HL-60 (cell line): ENCODE results near the gene TMEM184A.

Experiments used
- DNase-seq, 2 experiments: peaks; one replicate each; pipeline ENCODE4 v3.0.0-alpha.2; 2010 to 2020; ENCODE audit warnings: low read depth in 1 of 2, low spot score in 1 of 2
- H3K27ac ChIP-seq: fragments of 250-450 bp; sonication (Bioruptor Pico); replicated peaks from 2 replicates; pipeline ENCODE4 v1.5.1; 2020; ENCODE audit warnings: mild to moderate bottlenecking, moderate library complexity
- H3K27me3 ChIP-seq: fragments of 250-450 bp; sonication (Bioruptor Pico); 2 replicates; pipeline ENCODE4 v1.5.1; 2021; ENCODE audit warnings: mild to moderate bottlenecking, moderate library complexity; ENCODE audit not compliant: insufficient read depth, poor library complexity, severe bottlenecking
- H3K4me3 ChIP-seq: replicated peaks from 2 replicates; pipeline ENCODE4 v1.5.1; 2011; ENCODE audit warnings: mild to moderate bottlenecking, control low read depth, low read length; ENCODE audit not compliant: insufficient read depth
- GABPA ChIP-seq: IDR thresholded peaks from 2 replicates; pipeline ENCODE4 v1.6.1; 2012; ENCODE audit warnings: low read depth
- POLR2AphosphoS5 ChIP-seq: IDR thresholded peaks from 2 replicates; pipeline ENCODE4 v1.6.1; 2012; ENCODE audit warnings: low read depth
- SPI1 ChIP-seq: IDR thresholded peaks from 2 replicates; pipeline ENCODE4 v1.6.1; 2012; ENCODE audit warnings: low read depth, mild to moderate bottlenecking, borderline replicate concordance
- TF ChIP-seq, protein P1 (sequence below): IDR thresholded peaks from one replicate; pipeline ENCODE4 v1.5.1; 2011; ENCODE audit warnings: low read length, control low read depth, inconsistent platforms; ENCODE audit not compliant: insufficient read depth
- TF ChIP-seq, protein P2 (sequence below): IDR thresholded peaks from 2 replicates; pipeline ENCODE4 v1.6.1; 2012; ENCODE audit warnings: low read depth; ENCODE audit not compliant: insufficient replicate concordance

TMEM184A gene

DNA sequence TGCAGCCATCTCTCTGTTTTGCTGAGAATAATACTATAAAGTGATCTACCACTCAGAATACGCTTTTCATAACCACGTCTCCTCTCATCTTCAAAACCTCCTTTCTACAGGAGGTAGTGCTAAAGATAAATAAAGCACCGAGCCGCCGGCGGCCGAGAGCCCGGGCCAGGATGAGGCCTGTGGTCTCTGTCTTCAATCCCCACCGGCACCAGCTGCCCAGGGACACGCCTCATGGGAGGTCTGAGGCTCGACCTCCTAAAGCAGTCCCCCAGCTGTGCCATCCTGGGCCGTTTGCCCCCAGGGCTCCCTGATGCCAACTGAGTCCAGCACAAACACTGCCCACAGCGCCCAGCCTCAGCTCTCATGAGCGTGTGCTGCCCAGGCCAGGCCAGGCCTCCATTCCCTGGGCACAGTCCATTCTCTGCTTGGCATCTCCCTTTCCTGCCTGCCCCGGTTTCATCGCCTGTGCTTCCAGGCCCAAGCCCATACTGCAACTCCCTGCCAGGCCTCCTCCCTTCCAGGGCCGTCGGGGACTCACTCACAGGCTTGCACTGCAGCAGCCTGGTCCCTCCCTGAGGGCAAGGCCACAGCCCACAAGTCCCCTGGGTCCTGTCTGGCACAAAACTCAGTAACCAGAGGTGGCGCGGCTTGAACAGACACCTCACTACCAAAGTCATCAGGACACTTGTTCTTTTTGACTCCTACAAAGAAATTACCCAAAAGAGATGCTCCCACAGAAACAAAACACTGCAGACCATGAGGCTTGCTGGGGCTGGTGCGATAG is 54.3 kb downstream of the TMEM184A start:
- no peak for DNase-seq
- TF ChIP-seq, protein P1, sequence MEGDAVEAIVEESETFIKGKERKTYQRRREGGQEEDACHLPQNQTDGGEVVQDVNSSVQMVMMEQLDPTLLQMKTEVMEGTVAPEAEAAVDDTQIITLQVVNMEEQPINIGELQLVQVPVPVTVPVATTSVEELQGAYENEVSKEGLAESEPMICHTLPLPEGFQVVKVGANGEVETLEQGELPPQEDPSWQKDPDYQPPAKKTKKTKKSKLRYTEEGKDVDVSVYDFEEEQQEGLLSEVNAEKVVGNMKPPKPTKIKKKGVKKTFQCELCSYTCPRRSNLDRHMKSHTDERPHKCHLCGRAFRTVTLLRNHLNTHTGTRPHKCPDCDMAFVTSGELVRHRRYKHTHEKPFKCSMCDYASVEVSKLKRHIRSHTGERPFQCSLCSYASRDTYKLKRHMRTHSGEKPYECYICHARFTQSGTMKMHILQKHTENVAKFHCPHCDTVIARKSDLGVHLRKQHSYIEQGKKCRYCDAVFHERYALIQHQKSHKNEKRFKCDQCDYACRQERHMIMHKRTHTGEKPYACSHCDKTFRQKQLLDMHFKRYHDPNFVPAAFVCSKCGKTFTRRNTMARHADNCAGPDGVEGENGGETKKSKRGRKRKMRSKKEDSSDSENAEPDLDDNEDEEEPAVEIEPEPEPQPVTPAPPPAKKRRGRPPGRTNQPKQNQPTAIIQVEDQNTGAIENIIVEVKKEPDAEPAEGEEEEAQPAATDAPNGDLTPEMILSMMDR: no peak
- TF ChIP-seq, protein P2, sequence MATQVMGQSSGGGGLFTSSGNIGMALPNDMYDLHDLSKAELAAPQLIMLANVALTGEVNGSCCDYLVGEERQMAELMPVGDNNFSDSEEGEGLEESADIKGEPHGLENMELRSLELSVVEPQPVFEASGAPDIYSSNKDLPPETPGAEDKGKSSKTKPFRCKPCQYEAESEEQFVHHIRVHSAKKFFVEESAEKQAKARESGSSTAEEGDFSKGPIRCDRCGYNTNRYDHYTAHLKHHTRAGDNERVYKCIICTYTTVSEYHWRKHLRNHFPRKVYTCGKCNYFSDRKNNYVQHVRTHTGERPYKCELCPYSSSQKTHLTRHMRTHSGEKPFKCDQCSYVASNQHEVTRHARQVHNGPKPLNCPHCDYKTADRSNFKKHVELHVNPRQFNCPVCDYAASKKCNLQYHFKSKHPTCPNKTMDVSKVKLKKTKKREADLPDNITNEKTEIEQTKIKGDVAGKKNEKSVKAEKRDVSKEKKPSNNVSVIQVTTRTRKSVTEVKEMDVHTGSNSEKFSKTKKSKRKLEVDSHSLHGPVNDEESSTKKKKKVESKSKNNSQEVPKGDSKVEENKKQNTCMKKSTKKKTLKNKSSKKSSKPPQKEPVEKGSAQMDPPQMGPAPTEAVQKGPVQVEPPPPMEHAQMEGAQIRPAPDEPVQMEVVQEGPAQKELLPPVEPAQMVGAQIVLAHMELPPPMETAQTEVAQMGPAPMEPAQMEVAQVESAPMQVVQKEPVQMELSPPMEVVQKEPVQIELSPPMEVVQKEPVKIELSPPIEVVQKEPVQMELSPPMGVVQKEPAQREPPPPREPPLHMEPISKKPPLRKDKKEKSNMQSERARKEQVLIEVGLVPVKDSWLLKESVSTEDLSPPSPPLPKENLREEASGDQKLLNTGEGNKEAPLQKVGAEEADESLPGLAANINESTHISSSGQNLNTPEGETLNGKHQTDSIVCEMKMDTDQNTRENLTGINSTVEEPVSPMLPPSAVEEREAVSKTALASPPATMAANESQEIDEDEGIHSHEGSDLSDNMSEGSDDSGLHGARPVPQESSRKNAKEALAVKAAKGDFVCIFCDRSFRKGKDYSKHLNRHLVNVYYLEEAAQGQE: no peak
- no peak for TF ChIP-seq GABPA
- no peak overlapping the region for H3K4me3 ChIP-seq
- no peaks in the 10 kb centered on the region for H3K27me3 ChIP-seq
- H3K27ac ChIP-seq: no peak overlapping the region

- no peaks in the 10 kb centered on the region for H3K27me3 ChIP-seq
- no peak for DNase-seq
- H3K27ac ChIP-seq: no peak overlapping the region
- no peak overlapping the region for H3K4me3 ChIP-seq
- TF ChIP-seq, protein P2: no peak
- TF ChIP-seq GABPA (no peak), SPI1 (no peak), POLR2AphosphoS5 (no peak)
- TF ChIP-seq, protein P1: no peak
Measured at GRCh38 chr7:1500064-1500807, 55.8 kb downstream of the TMEM184A start.

DNA sequence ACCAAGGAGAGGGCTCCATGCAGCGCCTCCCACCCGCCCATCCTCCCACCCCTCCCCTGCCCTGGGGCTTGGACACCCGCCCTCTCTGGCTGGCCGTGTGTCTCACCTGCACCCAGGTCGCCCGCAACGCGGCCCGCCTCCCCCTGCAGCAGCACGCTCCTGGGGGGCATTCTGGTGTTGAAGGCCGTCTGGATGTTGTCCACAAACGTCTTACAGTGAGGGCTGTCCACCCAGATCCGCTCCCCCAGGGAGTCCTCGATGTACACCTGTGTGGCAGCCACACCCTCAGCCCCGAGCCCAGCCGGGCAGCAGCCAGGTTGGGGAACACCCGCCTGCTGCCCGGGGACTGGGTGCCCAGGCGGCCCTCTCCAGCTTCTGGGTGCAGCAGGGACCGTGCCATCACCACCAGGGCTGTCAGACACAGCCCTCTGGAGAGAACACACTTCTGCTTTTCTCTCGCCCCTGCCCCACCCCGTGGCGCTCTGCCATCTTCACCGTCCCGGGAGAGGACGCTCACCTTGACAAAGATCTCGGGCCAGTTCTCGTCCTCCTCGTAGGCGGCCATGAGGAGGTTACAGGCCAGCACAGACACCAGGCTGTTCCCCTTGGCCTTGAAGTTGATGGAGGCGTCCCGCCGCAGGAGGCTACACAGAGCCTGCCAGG is 56.5 kb downstream of the TMEM184A start:
- Histone ChIP-seq H3K27me3 (no peaks in the 10 kb centered on the region), H3K4me3 (no peak overlapping the region), H3K27ac (no peak overlapping the region)
- no peak for TF ChIP-seq POLR2AphosphoS5
- TF ChIP-seq SPI1: peak; percentile 67
- TF ChIP-seq GABPA: no peak
- TF ChIP-seq, protein P2: no peak
- TF ChIP-seq, protein P1: no peak
- DNase-seq: no peak
